Kidney (tissue), 14 donors: ENCODE data around the gene PMFBP1. TPM values are rescaled to one million over a fixed set of nuclear protein-coding genes. Genes with fewer than 3 reads are reported as not detected.

Experiments used
- DNase-seq, 5 donors: peaks; one replicate each; pipeline ENCODE4 v3.0.0-alpha.2; 2013 to 2020
- FAIRE-seq: peaks from 2 replicates; lab custom pipeline; 2012; peaks lifted over from hg19 to GRCh38; lab: Jason Lieb, UNC
- H3K27ac ChIP-seq, 2 donors: one replicate each; pipeline ENCODE4 v1.7.0; 2013; ENCODE audit warnings: low read depth in 2 of 2, low read length in 2 of 2, inconsistent platforms in 1 of 2
- H3K27me3 ChIP-seq: one replicate; pipeline ENCODE4 v1.7.1; 2013; ENCODE audit warnings: low read length, inconsistent platforms; ENCODE audit not compliant: control insufficient read depth, insufficient read depth
- H3K36me3 ChIP-seq, 3 donors: one replicate each; pipeline versions ENCODE4 v1.7.0 to v1.7.1; 2013; ENCODE audit warnings: low read length in 3 of 3, control low read depth in 1 of 3, inconsistent platforms in 1 of 3; ENCODE audit not compliant: insufficient read depth in 3 of 3, control insufficient read depth in 2 of 3
- H3K4me1 ChIP-seq, 3 donors: one replicate each; pipeline versions ENCODE4 v1.7.0 to v1.7.1; 2013; ENCODE audit warnings: low read length in 3 of 3, inconsistent platforms in 1 of 3, low read depth in 1 of 3; ENCODE audit not compliant: control insufficient read depth in 2 of 3, insufficient read depth in 2 of 3
- H3K4me3 ChIP-seq, 3 donors: one replicate each; pipeline versions ENCODE4 v1.7.0 to v1.8.1; 2013; ENCODE audit warnings: low read length in 3 of 3, control low read depth in 1 of 3, inconsistent platforms in 1 of 3
- H3K9ac ChIP-seq, 3 donors: one replicate each; pipeline versions ENCODE4 v1.7.0 to v1.7.1; 2013; ENCODE audit warnings: low read length in 3 of 3, control low read depth in 1 of 3, inconsistent platforms in 1 of 3
- H3K9me3 ChIP-seq, 3 donors: one replicate each; pipeline versions ENCODE4 v1.7.0 to v1.7.1; 2013; ENCODE audit warnings: low read length in 3 of 3, control low read depth in 1 of 3, inconsistent platforms in 1 of 3; ENCODE audit not compliant: control insufficient read depth in 2 of 3, insufficient read depth in 1 of 3
- CTCF ChIP-seq: IDR thresholded peaks from 3 replicates; pipeline ENCODE4 v1.5.1; 2012; ENCODE audit warnings: mild to moderate bottlenecking, moderate library complexity, borderline replicate concordance; ENCODE audit not compliant: insufficient read depth; ENCODE audit errors: extremely low read depth
- intact Hi-C: fragments of 100-400 bp; cut with DNase I; formaldehyde crosslinking; loops from one replicate; pipeline ENCODE4 v1.11.1; 2022
- polyA plus RNA-seq: library from polyadenylated mRNA; stranded (reverse); fragments of 350-450 nt; fragmentation: Illumina TruSeq; extraction: RNeasy Lipid Tissue Mini Kit (QIAGEN cat#74804); gene quantifications from one replicate; pipeline ENCODE4 v1.2.3, GENCODE V29; 2014; ENCODE audit warnings: low read depth, low replicate concordance; ENCODE audit not compliant: insufficient read depth
- total RNA-seq: library from RNA; stranded (reverse); fragmentation: NEBNext Ultra II Directional; extraction: Animal tissue kit (Norgen Biotek cat#: 25700); gene quantifications from one replicate; pipeline ENCODE4 v1.2.1, GENCODE V29; 2021
- donor health status: control.
- donor health status: control.
- donor health status: control.
- donor health status: control.
- donor health status: control.
- donor health status: DM: yes; HTN: yes; CAD: no.
- donor health status: Normal renal cell carcinoma (clear cell type).

PMFBP1 gene
- total and polyA plus RNA-seq, 2 donors from 2014 or later: 0.13 to 0.69 TPM

GRCh38 chr16:72109300-72109699 is 62.7 kb downstream of the PMFBP1 start:
- no peak for DNase-seq
- no peak for FAIRE-seq
- TF ChIP-seq CTCF: no peak

GRCh38 chr16:72108353-72109102 is 63.4 kb downstream of the PMFBP1 start:
- DNase-seq: no peak
- Histone ChIP-seq H3K9me3 (no peaks in the 10 kb centered on the region), H3K27me3 (no peaks in the 10 kb centered on the region), H3K4me3 (no peak overlapping the region), H3K4me1 (no peaks in the 10 kb centered on the region), H3K9ac (no peak overlapping the region), H3K27ac (no peak overlapping the region), H3K36me3 (peaks cover 5 to 79% (median 63%) of the 10 kb centered on the region in 3 donors)
- TF ChIP-seq CTCF: no peak
- intact Hi-C loops: no loop called here
- no peak for FAIRE-seq

More at GRCh38 chr16:72109300-72109699, 62.7 kb downstream of the PMFBP1 start:
- no peaks in the 10 kb centered on the region for H3K9me3 ChIP-seq
- no peak overlapping the region for H3K9ac ChIP-seq
- H3K27ac ChIP-seq: no peak overlapping the region
- intact Hi-C loops: no loop called here
- H3K27me3 ChIP-seq: no peaks in the 10 kb centered on the region
- H3K4me3 ChIP-seq: no peak overlapping the region
- peaks cover 2 to 72% (median 56%) of the 10 kb centered on the region in 3 donors for H3K36me3 ChIP-seq
- H3K4me1 ChIP-seq: no peaks in the 10 kb centered on the region

GRCh38 chr16:72107371-72107770 is 64.6 kb downstream of the PMFBP1 start:
- Histone ChIP-seq H3K9me3 (no peaks in the 10 kb centered on the region), H3K9ac (no peak overlapping the region), H3K27me3 (no peaks in the 10 kb centered on the region), H3K4me1 (no peaks in the 10 kb centered on the region), H3K27ac (no peak overlapping the region), H3K4me3 (no peak overlapping the region), H3K36me3 (peaks cover 14 to 91% (median 74%) of the 10 kb centered on the region in 3 donors)
- intact Hi-C loops: no loop called here
- DNase-seq (no peak), FAIRE-seq (no peak)
- no peak for TF ChIP-seq CTCF
